MM.1S (cell line): ENCODE results near the gene ARHGAP40.

Source experiments
- CTCF ChIP-seq: fragments of 300-600 bp; sonication (generic); IDR thresholded peaks from 2 replicates; pipeline ENCODE4 v1.5.1; 2016; ENCODE audit warnings: antibody characterized with exemption, low read length, mixed read lengths
- EZH2 ChIP-seq: fragments of 300-600 bp; sonication (generic); optimal IDR thresholded peaks from 2 replicates; pipeline ENCODE3; 2017; ENCODE audit warnings: low read depth, mild to moderate bottlenecking, antibody characterized with exemption, low read length, mixed read lengths
- EZH2phosphoT487 ChIP-seq: fragments of 300-600 bp; sonication (generic); IDR thresholded peaks from 2 replicates; pipeline ENCODE4 v1.6.1; 2018; ENCODE audit warnings: antibody characterized with exemption, low read length

DNA sequence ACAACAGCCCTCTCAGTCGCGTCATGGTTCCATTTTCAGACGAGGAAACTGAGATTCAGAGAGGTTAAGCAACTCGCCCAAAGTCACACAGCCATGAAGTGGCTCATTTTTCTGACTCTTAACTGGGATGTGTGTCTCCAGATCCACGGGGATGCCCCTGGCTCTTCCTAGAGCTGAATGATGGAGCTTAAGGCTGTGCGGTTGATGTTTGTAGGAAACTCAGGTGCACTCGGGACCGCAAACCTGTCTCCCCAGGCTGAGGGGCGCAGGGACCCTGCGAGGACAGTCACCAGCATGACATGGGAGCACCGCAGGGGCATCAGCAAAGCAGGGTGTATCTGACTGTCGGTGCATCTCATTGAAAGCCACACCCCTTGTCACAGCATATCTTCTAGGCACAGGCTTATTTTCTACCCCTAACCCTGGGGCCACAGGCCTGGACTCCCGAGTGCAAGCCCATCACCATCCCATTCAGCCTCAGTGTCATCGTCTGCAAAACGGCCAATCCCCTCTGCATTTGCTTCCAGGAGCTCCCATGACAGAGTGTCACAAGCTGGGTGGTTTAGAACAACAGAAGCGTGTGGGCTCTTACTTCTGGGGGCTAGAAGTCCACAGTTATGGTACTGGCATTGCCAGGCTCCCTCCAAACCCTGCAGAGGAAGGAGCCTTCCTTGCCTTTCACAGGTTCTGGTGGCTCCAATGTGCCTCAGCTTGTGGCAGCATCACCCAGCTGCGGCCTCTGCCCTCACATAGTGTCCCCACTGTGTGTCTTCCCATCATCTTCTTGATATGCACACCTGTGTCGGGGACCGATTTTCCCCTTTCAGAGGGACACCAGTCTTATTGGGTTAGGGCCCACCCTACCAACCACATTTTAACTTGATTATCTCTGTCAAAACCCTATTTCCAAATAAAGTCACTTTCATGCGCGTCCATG, 9.9 kb upstream of the ARHGAP40 start:
- TF ChIP-seq CTCF (no peak), EZH2 (no peak), EZH2phosphoT487 (no peak)
